GM18907 (cell line): Measurements from ENCODE around the gene MMAB.

ENCODE experiments used
- ATAC-seq: cut with Tn5 transposase; IDR thresholded peaks from one replicate; pipeline ENCODE4 v1.9.1; 2021; ENCODE audit warnings: mild to moderate bottlenecking, moderate library complexity; ENCODE audit not compliant: unreplicated experiment

The MMAB gene

GRCh38 chr12:109540526-109541412 is 32.5 kb downstream of the MMAB start:
- no peak for ATAC-seq

- ATAC-seq: no peak
Measured at GRCh38 chr12:109539508-109539907, 33.8 kb downstream of the MMAB start.

GRCh38 chr12:109538191-109538863 is 35.0 kb downstream of the MMAB start:
- no peak for ATAC-seq

- ATAC-seq: no peak
Measured at GRCh38 chr12:109537136-109537535, 36.2 kb downstream of the MMAB start.

- no peak for ATAC-seq
Measured at GRCh38 chr12:109535863-109536250, 37.4 kb downstream of the MMAB start.

- ATAC-seq: no peak
Measured at GRCh38 chr12:109535231-109535862, 38.0 kb downstream of the MMAB start.

- ATAC-seq: no peak
Measured at GRCh38 chr12:109534456-109534855, 38.8 kb downstream of the MMAB start.

GRCh38 chr12:109533487-109533740 is 39.9 kb downstream of the MMAB start:
- no peak for ATAC-seq

- no peak for ATAC-seq
Measured at GRCh38 chr12:109532721-109533486, 40.4 kb downstream of the MMAB start.

GRCh38 chr12:109531411-109531810 is 41.9 kb downstream of the MMAB start:
- no peak for ATAC-seq

- no peak for ATAC-seq
Measured at GRCh38 chr12:109529691-109530640, 43.3 kb downstream of the MMAB start.

- no peak for ATAC-seq
Measured at GRCh38 chr12:109527489-109528123, 45.7 kb downstream of the MMAB start.

- no peak for ATAC-seq
Measured at GRCh38 chr12:109525279-109525585, 48.1 kb downstream of the MMAB start.

GRCh38 chr12:109524466-109525278 is 48.6 kb downstream of the MMAB start:
- ATAC-seq: no peak

- no peak for ATAC-seq
Measured at GRCh38 chr12:109523504-109523903, 49.8 kb downstream of the MMAB start.

- no peak for ATAC-seq
Measured at GRCh38 chr12:109523071-109523470, 50.2 kb downstream of the MMAB start.

GRCh38 chr12:109521831-109522230 is 51.5 kb downstream of the MMAB start:
- ATAC-seq: no peak

- ATAC-seq: no peak
Measured at GRCh38 chr12:109519787-109520186, 53.5 kb downstream of the MMAB start.
